ENCODE results near the gene KCTD21.
"Not testable (repeated sequence)": the region's sequence is repeated elsewhere in the genome, so short reads cannot be mapped to it uniquely, and the experiment has no call there.

Gene KCTD21

GRCh38 chr11:78223320-78223954 is 35.0 kb upstream of the KCTD21 start:
- H3K9ac ChIP-seq (ENCODE audit: low read depth, low read length) = no peak overlapping the region
- no peaks in the 10 kb centered on the region for H3K4me1 ChIP-seq (ENCODE audit: insufficient read depth, low read length)
- H3K9me3 ChIP-seq (ENCODE audit: control insufficient read depth, insufficient read depth, low read length) = no peaks in the 10 kb centered on the region
- peaks cover 6% of the 10 kb centered on the region for H3K36me3 ChIP-seq (ENCODE audit: insufficient read depth, low read length)

DNA sequence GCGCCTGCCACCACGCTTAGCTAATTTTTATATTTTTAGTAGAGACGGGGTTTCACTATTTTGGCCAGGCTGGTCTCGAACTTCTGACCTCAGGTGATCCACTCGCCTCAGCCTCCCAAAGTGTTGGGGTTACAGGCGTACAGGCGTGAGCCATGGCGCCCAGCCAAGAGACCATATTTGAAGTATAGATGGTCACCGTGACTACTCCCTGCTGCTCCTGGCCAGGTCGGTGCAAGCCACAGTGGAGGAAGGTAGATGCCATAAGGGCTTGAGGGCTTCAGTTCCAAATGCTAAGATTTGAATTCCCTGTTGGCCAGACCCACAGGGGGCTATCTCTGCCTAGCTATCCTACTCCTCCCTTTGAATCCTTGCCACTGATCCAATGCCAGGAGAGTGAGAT is 34.3 kb upstream of the KCTD21 start:
- H3K9me3 ChIP-seq (ENCODE audit: control insufficient read depth, insufficient read depth, low read length); H3K4me1 ChIP-seq (ENCODE audit: insufficient read depth, low read length); H3K36me3 ChIP-seq (ENCODE audit: insufficient read depth, low read length); H3K9ac ChIP-seq (ENCODE audit: low read depth, low read length): not testable (repeated sequence)

DNA sequence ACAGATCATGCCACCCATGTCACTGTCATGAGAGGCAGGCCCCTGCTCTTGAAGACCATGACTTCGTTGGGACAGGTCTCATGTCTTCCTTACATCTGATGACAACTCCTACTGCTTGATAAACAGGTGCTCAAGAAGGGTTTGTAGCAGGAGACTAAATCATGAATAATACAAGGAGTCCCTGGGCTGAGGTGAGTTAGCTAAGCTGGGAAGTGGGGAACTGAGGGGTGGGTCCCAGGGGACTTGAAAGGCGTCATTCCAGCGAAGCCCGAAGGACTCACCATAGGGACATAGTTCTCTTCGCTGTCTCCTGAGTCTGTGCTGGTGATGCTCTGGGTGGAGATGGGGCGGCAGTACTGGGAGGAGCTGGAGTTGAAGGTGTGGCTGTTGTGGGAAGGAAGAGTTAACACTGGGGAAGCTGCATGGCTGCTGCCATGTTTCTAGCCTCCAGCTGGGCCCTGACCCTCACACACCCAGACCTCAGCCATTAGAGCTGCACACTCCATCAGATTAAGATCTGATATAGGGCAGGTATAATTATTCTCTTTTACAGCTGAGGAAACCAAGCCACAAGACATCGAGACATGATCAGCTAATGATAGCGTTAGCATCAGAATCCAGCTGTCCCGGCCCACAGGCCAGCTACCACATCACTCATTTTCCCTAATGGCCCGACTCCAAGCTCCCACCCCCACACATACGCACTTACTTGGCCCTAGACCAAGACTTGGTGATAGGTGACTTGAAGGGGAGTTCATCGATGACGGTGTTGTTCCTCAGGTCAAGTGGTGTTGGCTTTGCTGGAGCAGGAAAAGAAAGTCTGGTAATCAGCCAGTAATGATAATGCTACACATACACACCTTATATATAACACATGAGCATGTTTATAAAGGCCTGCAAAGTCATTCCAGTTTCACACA is 33.2 kb upstream of the KCTD21 start:
- H3K4me1 ChIP-seq (ENCODE audit: insufficient read depth, low read length) = no peaks in the 10 kb centered on the region
- H3K36me3 ChIP-seq (ENCODE audit: insufficient read depth, low read length) = peaks cover 6% of the 10 kb centered on the region
- H3K9ac ChIP-seq (ENCODE audit: low read depth, low read length) = no peak overlapping the region
- H3K9me3 ChIP-seq (ENCODE audit: control insufficient read depth, insufficient read depth, low read length) = no peaks in the 10 kb centered on the region

GRCh38 chr11:78220218-78221157 is 32.1 kb upstream of the KCTD21 start:
- H3K9me3 ChIP-seq (ENCODE audit: control insufficient read depth, insufficient read depth, low read length) = no peaks in the 10 kb centered on the region
- H3K9ac ChIP-seq (ENCODE audit: low read depth, low read length) = no peak overlapping the region
- H3K4me1 ChIP-seq (ENCODE audit: insufficient read depth, low read length) = no peaks in the 10 kb centered on the region
- H3K36me3 ChIP-seq (ENCODE audit: insufficient read depth, low read length) = peaks cover 6% of the 10 kb centered on the region

GRCh38 chr11:78219493-78220217 is 31.2 kb upstream of the KCTD21 start:
- no peaks in the 10 kb centered on the region for H3K4me1 ChIP-seq (ENCODE audit: insufficient read depth, low read length)
- no peaks in the 10 kb centered on the region for H3K9me3 ChIP-seq (ENCODE audit: control insufficient read depth, insufficient read depth, low read length)
- H3K9ac ChIP-seq (ENCODE audit: low read depth, low read length) = no peak overlapping the region
- peaks cover 6% of the 10 kb centered on the region for H3K36me3 ChIP-seq (ENCODE audit: insufficient read depth, low read length)

GRCh38 chr11:78218707-78219492 is 30.5 kb upstream of the KCTD21 start:
- Histone ChIP-seq H3K4me1 (ENCODE audit: insufficient read depth, low read length) (no peaks in the 10 kb centered on the region), H3K9me3 (ENCODE audit: control insufficient read depth, insufficient read depth, low read length) (no peaks in the 10 kb centered on the region), H3K36me3 (ENCODE audit: insufficient read depth, low read length) (peaks cover 6% of the 10 kb centered on the region), H3K9ac (ENCODE audit: low read depth, low read length) (no peak overlapping the region)

DNA sequence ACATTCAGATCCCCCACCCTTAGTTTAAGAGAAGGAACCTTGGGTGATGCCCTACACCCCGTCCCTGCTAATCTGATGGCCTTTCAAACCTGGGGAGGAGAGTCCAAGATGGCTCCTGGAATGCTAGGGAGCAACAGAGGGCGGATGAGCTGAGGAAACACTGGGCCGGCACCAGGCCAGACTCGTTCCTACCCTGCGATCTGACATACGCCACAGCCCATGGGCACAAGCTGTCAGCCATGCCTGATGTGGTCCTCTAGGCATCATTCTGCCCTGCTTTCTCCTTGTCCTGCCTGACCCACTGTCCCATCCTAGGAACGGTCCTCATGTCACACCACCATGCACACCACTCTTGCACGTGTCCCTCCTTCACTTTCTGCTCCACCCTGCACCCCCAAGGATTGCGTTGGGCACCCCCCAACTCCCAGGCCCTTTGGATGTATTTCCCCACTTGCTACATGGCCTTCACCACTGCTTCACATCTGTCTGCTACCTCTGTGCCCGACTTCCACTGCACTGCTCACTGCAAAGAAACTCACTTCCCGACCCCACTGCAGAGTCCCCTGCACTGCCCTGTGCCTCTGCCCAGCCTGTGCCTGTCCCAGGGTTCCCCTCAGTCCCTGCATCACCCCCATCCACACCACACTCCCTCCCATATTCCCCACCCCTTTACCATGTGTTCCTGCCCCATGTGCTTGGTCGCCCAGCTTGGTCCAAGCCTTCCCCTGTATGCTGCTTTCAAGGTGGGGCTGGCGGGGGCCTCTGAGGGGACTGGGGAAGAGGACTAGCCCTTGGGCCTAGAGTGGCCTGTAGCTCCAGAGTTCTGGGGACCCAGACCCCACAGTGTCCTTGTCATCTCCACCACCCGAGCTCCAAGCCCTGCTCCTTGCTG is 29.5 kb upstream of the KCTD21 start:
- no peak overlapping the region for H3K9ac ChIP-seq (ENCODE audit: low read depth, low read length)
- no peaks in the 10 kb centered on the region for H3K4me1 ChIP-seq (ENCODE audit: insufficient read depth, low read length)
- no peaks in the 10 kb centered on the region for H3K9me3 ChIP-seq (ENCODE audit: control insufficient read depth, insufficient read depth, low read length)
- peaks cover 6% of the 10 kb centered on the region for H3K36me3 ChIP-seq (ENCODE audit: insufficient read depth, low read length)

- Histone ChIP-seq H3K9me3 (ENCODE audit: control insufficient read depth, insufficient read depth, low read length) (no peaks in the 10 kb centered on the region), H3K36me3 (ENCODE audit: insufficient read depth, low read length) (peaks cover 3% of the 10 kb centered on the region)
Observed at GRCh38 chr11:78216571-78217287, 28.3 kb upstream of the KCTD21 start.

GRCh38 chr11:78216021-78216420 is 27.6 kb upstream of the KCTD21 start:
- no peak overlapping the region for H3K9ac ChIP-seq (ENCODE audit: low read depth, low read length)
- H3K4me1 ChIP-seq (ENCODE audit: insufficient read depth, low read length) = no peaks in the 10 kb centered on the region
- H3K9me3 ChIP-seq (ENCODE audit: control insufficient read depth, insufficient read depth, low read length) = no peaks in the 10 kb centered on the region
- no peaks in the 10 kb centered on the region; the same call in none of the 2 replicates for H3K36me3 ChIP-seq (ENCODE audit: insufficient read depth, low read length)

More at GRCh38 chr11:78216571-78217287, 28.3 kb upstream of the KCTD21 start:
- H3K4me1 ChIP-seq (ENCODE audit: insufficient read depth, low read length) = no peaks in the 10 kb centered on the region
- H3K9ac ChIP-seq (ENCODE audit: low read depth, low read length) = no peak overlapping the region

DNA sequence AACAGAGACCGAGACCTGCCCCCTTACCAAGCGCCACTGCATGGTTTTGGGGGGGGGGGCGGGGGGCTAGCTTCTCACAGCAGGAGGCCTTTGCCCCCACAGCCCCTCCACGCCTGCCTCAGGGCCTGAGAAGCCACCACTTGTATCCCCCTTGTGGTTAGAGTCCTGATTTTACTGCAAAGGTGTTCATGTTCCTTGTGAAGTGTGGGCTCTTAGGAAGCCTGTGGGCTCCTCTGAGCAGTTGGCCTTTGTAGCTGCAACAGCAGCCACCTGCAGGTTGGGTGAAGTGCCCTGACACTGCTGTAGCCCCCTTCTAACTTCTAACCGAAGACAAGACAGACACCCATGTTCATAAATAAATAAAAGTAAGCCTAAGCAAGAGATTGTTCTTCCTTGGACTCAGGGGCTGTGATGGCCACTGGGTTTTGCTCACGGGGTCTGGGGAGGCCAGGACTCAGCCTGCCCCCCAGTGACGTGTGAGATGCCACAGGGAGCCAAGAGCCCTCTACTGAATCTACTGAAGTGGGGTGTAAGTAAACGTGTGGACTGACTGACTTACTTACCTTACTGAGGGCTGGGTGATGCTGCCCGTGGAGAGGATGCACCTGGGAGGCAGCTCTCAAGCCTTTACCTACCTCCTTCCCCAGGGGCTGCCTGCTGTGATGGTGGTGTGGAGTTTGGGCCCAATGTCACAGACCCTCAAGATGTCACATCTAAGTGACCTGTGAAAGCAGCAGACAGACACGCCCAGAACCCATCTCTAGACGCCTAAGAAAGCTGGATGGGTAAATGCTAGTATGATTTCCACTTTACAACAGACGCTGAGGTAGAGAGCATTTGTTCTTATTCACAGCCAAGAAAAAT is 26.1 kb upstream of the KCTD21 start:
- no peak overlapping the region for H3K9ac ChIP-seq (ENCODE audit: low read depth, low read length)
- no peaks in the 10 kb centered on the region for H3K9me3 ChIP-seq (ENCODE audit: control insufficient read depth, insufficient read depth, low read length)
- H3K36me3 ChIP-seq (ENCODE audit: insufficient read depth, low read length) = no peaks in the 10 kb centered on the region; the same call in 1 of the 2 replicates
- H3K4me1 ChIP-seq (ENCODE audit: insufficient read depth, low read length) = no peaks in the 10 kb centered on the region

- no peaks in the 10 kb centered on the region; the same call in 1 of the 2 replicates for H3K36me3 ChIP-seq (ENCODE audit: insufficient read depth, low read length)
- no peaks in the 10 kb centered on the region for H3K4me1 ChIP-seq (ENCODE audit: insufficient read depth, low read length)
- H3K9me3 ChIP-seq (ENCODE audit: control insufficient read depth, insufficient read depth, low read length) = no peaks in the 10 kb centered on the region
- H3K9ac ChIP-seq (ENCODE audit: low read depth, low read length) = no peak overlapping the region
Observed at GRCh38 chr11:78213526-78214330, 25.3 kb upstream of the KCTD21 start.

All from ES-I3 (cell line).